PC-9 (cell line): Measurements from ENCODE around the gene SPATA3.

Source experiments
- CTCF ChIP-seq: fragments of 200-600 bp; sonication (generic); conservative IDR thresholded peaks from 2 replicates; pipeline ENCODE4 v1.6.1; 2017; ENCODE audit warnings: mixed run types, antibody characterized with exemption, mild to moderate bottlenecking, moderate library complexity
- EZH2 ChIP-seq: fragments of 200-600 bp; sonication (generic); IDR thresholded peaks from 2 replicates; pipeline ENCODE4 v1.8.0; 2017; ENCODE audit warnings: antibody characterized with exemption, low read depth

GRCh38 chr2:231049286-231050017 lies 53.5 kb downstream of the SPATA3 start:
- TF ChIP-seq CTCF, result no peak
- TF ChIP-seq EZH2, result no peak
